ENCODE measurements around the gene BRIP1. TPM values are rescaled to one million over a fixed set of nuclear protein-coding genes. Genes with fewer than 3 reads are reported as not detected.

Gene BRIP1
- total and polyA plus RNA-seq, 2 donors (not counting 1 experiment from before 2014, with no cell fraction given): 4.0 to 8.1 TPM

DNA sequence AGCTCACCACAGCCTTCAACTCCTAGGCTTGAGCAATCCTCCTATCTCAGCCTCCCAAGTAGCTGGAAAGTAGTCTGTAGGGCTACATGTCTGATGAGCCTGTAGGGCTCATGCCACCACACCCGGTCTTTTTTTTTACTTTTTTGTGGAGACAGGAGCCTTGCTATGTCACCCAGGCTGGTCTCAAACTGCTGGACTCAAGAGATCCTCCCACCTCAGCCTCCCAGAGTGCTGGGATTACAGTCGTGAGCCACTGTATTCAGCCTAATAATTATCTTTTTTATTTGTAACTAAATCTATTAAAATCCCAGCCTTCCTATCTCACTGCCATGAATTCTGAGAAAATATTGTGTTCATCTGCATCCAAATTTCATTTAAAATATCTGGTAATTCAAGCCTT lies 15.1 kb downstream of the BRIP1 start:
- H3K27me3 ChIP-seq (ENCODE audit: control insufficient read depth, insufficient read depth, low read length): no peaks in the 10 kb centered on the region
- no peak for TF ChIP-seq EZH2 (IDR thresholded peaks at IDR 0.05; ENCODE audit: low read length, missing control alignments)
- TF ChIP-seq, protein P1, sequence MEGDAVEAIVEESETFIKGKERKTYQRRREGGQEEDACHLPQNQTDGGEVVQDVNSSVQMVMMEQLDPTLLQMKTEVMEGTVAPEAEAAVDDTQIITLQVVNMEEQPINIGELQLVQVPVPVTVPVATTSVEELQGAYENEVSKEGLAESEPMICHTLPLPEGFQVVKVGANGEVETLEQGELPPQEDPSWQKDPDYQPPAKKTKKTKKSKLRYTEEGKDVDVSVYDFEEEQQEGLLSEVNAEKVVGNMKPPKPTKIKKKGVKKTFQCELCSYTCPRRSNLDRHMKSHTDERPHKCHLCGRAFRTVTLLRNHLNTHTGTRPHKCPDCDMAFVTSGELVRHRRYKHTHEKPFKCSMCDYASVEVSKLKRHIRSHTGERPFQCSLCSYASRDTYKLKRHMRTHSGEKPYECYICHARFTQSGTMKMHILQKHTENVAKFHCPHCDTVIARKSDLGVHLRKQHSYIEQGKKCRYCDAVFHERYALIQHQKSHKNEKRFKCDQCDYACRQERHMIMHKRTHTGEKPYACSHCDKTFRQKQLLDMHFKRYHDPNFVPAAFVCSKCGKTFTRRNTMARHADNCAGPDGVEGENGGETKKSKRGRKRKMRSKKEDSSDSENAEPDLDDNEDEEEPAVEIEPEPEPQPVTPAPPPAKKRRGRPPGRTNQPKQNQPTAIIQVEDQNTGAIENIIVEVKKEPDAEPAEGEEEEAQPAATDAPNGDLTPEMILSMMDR (conservative IDR thresholded peaks at IDR 0.05 in 1 of 2, IDR thresholded peaks at IDR 0.05 in 1 of 2; ENCODE audit: low read depth in 1 of 2, low read length in 2 of 2): no peak
- H3K4me3 ChIP-seq (replicated peaks in 1 of 4; ENCODE audit: control extremely low read depth in 1 of 4, insufficient read depth in 1 of 4, low read depth in 3 of 4, low read length in 4 of 4): no peak overlapping the region
- H4K20me1 ChIP-seq (ENCODE audit: control insufficient read depth, extremely low read depth, insufficient read depth, low read length): no peaks in the 10 kb centered on the region
- H3K4me2 ChIP-seq (ENCODE audit: extremely low read depth, insufficient read depth, low read length): no peak overlapping the region
- H2AFZ ChIP-seq (ENCODE audit: low read length): no peak overlapping the region
- no peaks in the 10 kb centered on the region for H3K36me3 ChIP-seq (ENCODE audit: control insufficient read depth, insufficient read depth, low read length)
- H3K4me1 ChIP-seq (ENCODE audit: control insufficient read depth, extremely low read depth, insufficient read depth, low read length): no peaks in the 10 kb centered on the region
- H3K27ac ChIP-seq (ENCODE audit: insufficient read depth, low read length): no peak overlapping the region
- no peak overlapping the region for H3K9ac ChIP-seq (ENCODE audit: insufficient read depth, low read length)
- DNase-seq (ENCODE audit: low read depth in 2 of 2): no peak
- no peaks in the 10 kb centered on the region for H3K79me2 ChIP-seq (ENCODE audit: control insufficient read depth, insufficient read depth, low read length)
- no peaks in the 10 kb centered on the region for H3K9me3 ChIP-seq (ENCODE audit: control insufficient read depth, insufficient read depth, low read depth, low read length)

DNA sequence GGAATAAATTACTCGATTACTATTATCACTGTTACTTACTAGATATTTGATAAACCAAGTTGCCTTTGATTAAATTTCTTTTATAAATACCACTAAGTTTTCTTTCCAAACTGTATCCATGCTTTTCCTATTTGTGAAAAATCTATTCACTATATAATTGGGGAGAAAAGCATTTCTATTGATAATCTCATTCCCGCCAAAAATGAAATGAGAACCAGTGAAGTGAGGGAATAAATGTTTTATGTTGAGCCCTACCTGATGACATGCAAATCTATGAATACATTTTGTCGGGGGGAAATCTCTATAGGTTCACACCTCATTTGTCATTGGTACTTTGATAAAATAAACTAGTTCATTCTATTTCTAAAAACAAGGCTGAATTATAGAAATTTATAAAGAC lies 15.7 kb downstream of the BRIP1 start:
- H3K9me3 ChIP-seq (ENCODE audit: control insufficient read depth, insufficient read depth, low read depth, low read length): no peaks in the 10 kb centered on the region
- H2AFZ ChIP-seq (ENCODE audit: low read length): no peak overlapping the region
- no peaks in the 10 kb centered on the region for H3K36me3 ChIP-seq (ENCODE audit: control insufficient read depth, insufficient read depth, low read length)
- H4K20me1 ChIP-seq (ENCODE audit: control insufficient read depth, extremely low read depth, insufficient read depth, low read length): no peaks in the 10 kb centered on the region
- no peaks in the 10 kb centered on the region for H3K79me2 ChIP-seq (ENCODE audit: control insufficient read depth, insufficient read depth, low read length)
- H3K4me2 ChIP-seq (ENCODE audit: extremely low read depth, insufficient read depth, low read length): no peak overlapping the region
- no peaks in the 10 kb centered on the region for H3K27me3 ChIP-seq (ENCODE audit: control insufficient read depth, insufficient read depth, low read length)
- H3K4me3 ChIP-seq (replicated peaks in 1 of 4; ENCODE audit: control extremely low read depth in 1 of 4, insufficient read depth in 1 of 4, low read depth in 3 of 4, low read length in 4 of 4): no peak overlapping the region
- no peak for TF ChIP-seq EZH2 (IDR thresholded peaks at IDR 0.05; ENCODE audit: low read length, missing control alignments)
- TF ChIP-seq, protein P1 (conservative IDR thresholded peaks at IDR 0.05 in 1 of 2, IDR thresholded peaks at IDR 0.05 in 1 of 2; ENCODE audit: low read depth in 1 of 2, low read length in 2 of 2): no peak
- DNase-seq (ENCODE audit: low read depth in 2 of 2): no peak
- no peak overlapping the region for H3K27ac ChIP-seq (ENCODE audit: insufficient read depth, low read length)
- H3K9ac ChIP-seq (ENCODE audit: insufficient read depth, low read length): no peak overlapping the region
- no peaks in the 10 kb centered on the region for H3K4me1 ChIP-seq (ENCODE audit: control insufficient read depth, extremely low read depth, insufficient read depth, low read length)

DNA sequence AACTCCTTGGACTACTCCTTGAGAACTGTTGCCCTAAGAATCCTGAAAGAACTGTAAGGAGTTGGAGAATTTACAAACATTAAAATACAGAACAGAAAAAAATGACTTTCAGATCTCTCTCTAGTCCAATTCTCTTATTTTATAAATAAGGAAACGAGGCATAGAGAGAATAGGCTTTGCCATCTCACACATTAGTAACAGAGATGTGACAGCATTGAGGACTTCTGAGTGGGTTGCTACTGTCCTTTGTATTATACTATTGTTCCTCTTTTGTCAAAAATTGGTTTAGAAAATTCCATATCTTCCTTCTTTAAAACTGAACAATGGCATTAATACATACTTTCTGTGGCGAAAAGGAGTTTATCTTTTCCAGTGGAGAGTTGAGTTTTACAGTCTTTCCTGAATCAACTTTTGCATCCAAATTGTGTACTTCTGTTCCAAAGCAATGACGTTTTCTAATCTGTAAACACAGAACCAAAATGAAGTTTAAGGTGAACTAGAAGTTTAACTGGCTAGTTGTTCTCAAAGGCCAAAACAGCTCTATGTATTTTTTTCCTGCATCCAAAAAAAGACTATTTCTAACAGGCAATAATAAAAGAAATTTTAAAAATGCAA lies 16.5 kb downstream of the BRIP1 start:
- no peaks in the 10 kb centered on the region for H4K20me1 ChIP-seq (ENCODE audit: control insufficient read depth, extremely low read depth, insufficient read depth, low read length)
- no peak overlapping the region for H2AFZ ChIP-seq (ENCODE audit: low read length)
- no peaks in the 10 kb centered on the region for H3K79me2 ChIP-seq (ENCODE audit: control insufficient read depth, insufficient read depth, low read length)
- no peak overlapping the region for H3K4me3 ChIP-seq (replicated peaks in 1 of 4; ENCODE audit: control extremely low read depth in 1 of 4, insufficient read depth in 1 of 4, low read depth in 3 of 4, low read length in 4 of 4)
- H3K4me1 ChIP-seq (ENCODE audit: control insufficient read depth, extremely low read depth, insufficient read depth, low read length): no peaks in the 10 kb centered on the region
- H3K4me2 ChIP-seq (ENCODE audit: extremely low read depth, insufficient read depth, low read length): no peak overlapping the region
- H3K27me3 ChIP-seq (ENCODE audit: control insufficient read depth, insufficient read depth, low read length): no peaks in the 10 kb centered on the region
- H3K9me3 ChIP-seq (ENCODE audit: control insufficient read depth, insufficient read depth, low read depth, low read length): no peaks in the 10 kb centered on the region
- no peaks in the 10 kb centered on the region for H3K36me3 ChIP-seq (ENCODE audit: control insufficient read depth, insufficient read depth, low read length)
- no peak for TF ChIP-seq EZH2 (IDR thresholded peaks at IDR 0.05; ENCODE audit: low read length, missing control alignments)
- TF ChIP-seq, protein P1 (conservative IDR thresholded peaks at IDR 0.05 in 1 of 2, IDR thresholded peaks at IDR 0.05 in 1 of 2; ENCODE audit: low read depth in 1 of 2, low read length in 2 of 2): no peak
- H3K9ac ChIP-seq (ENCODE audit: insufficient read depth, low read length): no peak overlapping the region
- H3K27ac ChIP-seq (ENCODE audit: insufficient read depth, low read length): no peak overlapping the region
- DNase-seq (ENCODE audit: low read depth in 2 of 2): no peak
